Measurements from ENCODE around the gene TRRAP. TPM values are rescaled to one million over a fixed set of nuclear protein-coding genes. Genes with fewer than 3 reads are reported as not detected.

TRRAP gene
- total RNA-seq, 2 donors from 2014 or later = 22.9 to 23.1 TPM

DNA sequence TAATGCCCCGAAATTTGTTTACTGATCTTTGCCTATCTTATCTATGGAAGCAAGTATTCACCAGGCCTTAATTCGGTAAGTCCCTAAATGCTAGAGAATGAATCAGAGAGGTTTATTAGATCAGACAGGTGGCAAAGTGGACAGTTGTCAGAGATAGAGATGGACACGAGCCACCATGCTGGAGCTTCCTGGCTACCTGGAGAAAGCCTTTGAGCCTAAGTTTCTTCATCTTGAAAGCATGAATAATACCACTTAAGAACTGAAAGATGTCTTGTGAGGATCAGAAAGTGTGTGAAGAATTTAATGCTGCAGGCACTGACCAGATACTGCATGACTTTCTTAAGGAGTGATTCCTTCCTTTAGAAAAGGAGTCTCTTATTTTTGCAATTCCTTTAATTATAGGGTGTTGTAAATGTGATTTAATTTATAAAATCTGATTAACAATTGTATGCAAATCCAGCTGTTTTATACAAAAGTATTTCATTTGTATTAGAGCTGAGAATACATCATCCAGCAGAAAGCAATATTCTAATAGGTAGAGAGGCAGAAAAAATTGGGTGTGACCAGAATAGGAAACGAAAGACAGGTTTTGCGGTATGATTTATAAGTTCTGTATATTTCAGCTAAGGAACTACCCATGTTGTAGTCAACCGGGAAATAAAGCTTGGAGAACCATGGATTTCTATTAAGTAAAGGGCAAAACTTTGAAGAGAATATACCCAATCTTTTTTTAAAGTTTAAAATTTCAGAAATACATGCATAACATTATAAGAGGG is 182.9 kb downstream of the TRRAP start:
- ATAC-seq = no peak
- DNase-seq = no peak
- intact Hi-C loops (cut with DNase I) = no loop called here

Small RNA genes lying within 50 kb of the gene (microRNA-seq; reads per million reads assigned to microRNA genes)
- gene MIR3609 = 0.81 to 1.9 reads per million in 2 donors

Other genes starting within 250 kb of the TRRAP start
- gene TMEM130, start 8.5 kb upstream of the TRRAP start, total RNA-seq = under 1 TPM in 1 of 2 donors, not detected in 1; 0.27 TPM